HG03064 (cell line): ENCODE results near the gene ASPN.
"Not testable (repeated sequence)": the region's sequence is repeated elsewhere in the genome, so short reads cannot be mapped to it uniquely, and the experiment has no call there.

ENCODE experiments used
- ATAC-seq: cut with Tn5 transposase; IDR thresholded peaks from one replicate; pipeline ENCODE4 v1.9.1; 2021; ENCODE audit warnings: low read depth; ENCODE audit not compliant: unreplicated experiment

ASPN gene

GRCh38 chr9:92423612-92424011 lies 58.7 kb downstream of the ASPN start:
- no peak for ATAC-seq

- no peak for ATAC-seq
These were observed 59.5 kb downstream of the ASPN start for GRCh38 chr9:92422611-92423338.

DNA sequence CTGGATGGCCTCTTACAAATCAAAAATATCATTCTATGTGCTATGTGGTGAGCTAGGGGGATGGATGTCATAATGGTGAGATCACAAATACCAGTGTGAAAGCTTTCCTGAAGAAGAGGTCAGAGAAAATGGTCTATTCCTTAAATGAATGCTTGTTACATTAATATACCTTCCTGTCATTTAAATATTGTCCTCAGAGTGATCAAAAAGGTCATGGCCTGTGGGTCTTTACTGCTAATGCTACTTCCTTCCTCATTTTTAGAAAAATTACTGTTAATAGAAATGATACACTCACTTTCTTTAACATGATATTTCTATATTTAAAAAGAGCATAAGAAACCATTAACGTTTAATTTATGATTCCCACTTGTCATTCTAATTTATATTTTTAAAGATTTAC lies 67.7 kb downstream of the ASPN start:
- ATAC-seq: no peak

GRCh38 chr9:92411157-92411556 lies 71.1 kb downstream of the ASPN start:
- not testable (repeated sequence) for ATAC-seq

GRCh38 chr9:92408747-92409478 lies 73.4 kb downstream of the ASPN start:
- no peak for ATAC-seq

DNA sequence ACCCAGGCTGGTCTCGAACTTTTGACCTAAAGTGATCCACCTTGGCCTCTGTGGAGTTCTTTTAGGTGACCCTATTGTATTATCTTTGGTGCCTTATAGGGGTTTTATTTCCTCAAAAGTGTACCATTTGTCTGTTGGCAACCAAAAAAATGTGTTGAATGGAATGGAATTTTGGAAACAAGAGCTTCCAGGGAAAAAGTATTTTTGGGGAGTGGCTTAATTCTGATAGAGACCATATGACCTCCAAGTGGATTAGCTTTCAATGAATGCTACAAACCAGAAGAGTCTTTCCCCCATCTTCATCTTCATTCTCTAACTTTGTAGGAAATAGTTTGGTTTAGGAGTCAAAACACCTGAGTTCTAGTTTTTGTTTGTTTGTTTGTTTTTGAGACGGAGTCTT lies 74.5 kb downstream of the ASPN start:
- no peak for ATAC-seq

GRCh38 chr9:92406477-92406876 lies 75.8 kb downstream of the ASPN start:
- no peak for ATAC-seq
